Natural killer cell treated with Interleukin-12 subunit alpha and Interleukin-12 subunit beta and Interleukin-15 and Interleukin-18, amount 100 ng/mL, for 72 hours (primary cell): Measurements from ENCODE around the gene BTN1A1. TPM values are rescaled to one million over a fixed set of nuclear protein-coding genes. Genes with fewer than 3 reads are reported as not detected.
"Not testable (repeated sequence)": the region's sequence is repeated elsewhere in the genome, so short reads cannot be mapped to it uniquely, and the experiment has no call there.

Source experiments
- ATAC-seq, 2 donors: fragments of 150-1000 bp; cut with Tn5 transposase in 1 of 2; sonication (Bioruptor Pico), chemical (Tn5 transposase) in 1 of 2; 2 replicates each; pipeline ENCODE4 v1.10.0; 2021
- DNase-seq: peaks from one replicate; pipeline ENCODE4 v3.0.0; 2022; ENCODE audit warnings: low spot score
- H3K27ac Mint-ChIP-seq, 2 donors: 1 replicate in 1 of 2; 2 replicates in 1 of 2; pipeline ENCODE4 v1.8.0; 2022; ENCODE audit warnings: mixed read lengths in 2 of 2, mild to moderate bottlenecking in 1 of 2, moderate library complexity in 1 of 2
- H3K27me3 Mint-ChIP-seq, 2 donors: 1 replicate in 1 of 2; 2 replicates in 1 of 2; pipeline ENCODE4 v1.8.0; 2022; ENCODE audit warnings: mixed read lengths in 2 of 2
- H3K36me3 Mint-ChIP-seq: one replicate; pipeline ENCODE4 v1.8.0; 2022; ENCODE audit warnings: mixed read lengths
- H3K4me1 Mint-ChIP-seq, 2 donors: 1 replicate in 1 of 2; 2 replicates in 1 of 2; pipeline ENCODE4 v1.8.0; 2022; ENCODE audit warnings: low read depth in 2 of 2, mixed read lengths in 2 of 2, mild to moderate bottlenecking in 1 of 2
- H3K4me3 Mint-ChIP-seq: one replicate; pipeline ENCODE4 v1.8.0; 2022; ENCODE audit warnings: mixed read lengths
- H3K9me3 Mint-ChIP-seq: 2 replicates; pipeline ENCODE4 v1.8.0; 2022; ENCODE audit warnings: mixed read lengths
- total RNA-seq, 2 donors: library from RNA; stranded (reverse); gene quantifications; one replicate each; pipeline ENCODE4 v1.2.3, GENCODE V29; 2022

BTN1A1 gene, protein sequence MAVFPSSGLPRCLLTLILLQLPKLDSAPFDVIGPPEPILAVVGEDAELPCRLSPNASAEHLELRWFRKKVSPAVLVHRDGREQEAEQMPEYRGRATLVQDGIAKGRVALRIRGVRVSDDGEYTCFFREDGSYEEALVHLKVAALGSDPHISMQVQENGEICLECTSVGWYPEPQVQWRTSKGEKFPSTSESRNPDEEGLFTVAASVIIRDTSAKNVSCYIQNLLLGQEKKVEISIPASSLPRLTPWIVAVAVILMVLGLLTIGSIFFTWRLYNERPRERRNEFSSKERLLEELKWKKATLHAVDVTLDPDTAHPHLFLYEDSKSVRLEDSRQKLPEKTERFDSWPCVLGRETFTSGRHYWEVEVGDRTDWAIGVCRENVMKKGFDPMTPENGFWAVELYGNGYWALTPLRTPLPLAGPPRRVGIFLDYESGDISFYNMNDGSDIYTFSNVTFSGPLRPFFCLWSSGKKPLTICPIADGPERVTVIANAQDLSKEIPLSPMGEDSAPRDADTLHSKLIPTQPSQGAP
- not detected for total RNA-seq

DNA sequence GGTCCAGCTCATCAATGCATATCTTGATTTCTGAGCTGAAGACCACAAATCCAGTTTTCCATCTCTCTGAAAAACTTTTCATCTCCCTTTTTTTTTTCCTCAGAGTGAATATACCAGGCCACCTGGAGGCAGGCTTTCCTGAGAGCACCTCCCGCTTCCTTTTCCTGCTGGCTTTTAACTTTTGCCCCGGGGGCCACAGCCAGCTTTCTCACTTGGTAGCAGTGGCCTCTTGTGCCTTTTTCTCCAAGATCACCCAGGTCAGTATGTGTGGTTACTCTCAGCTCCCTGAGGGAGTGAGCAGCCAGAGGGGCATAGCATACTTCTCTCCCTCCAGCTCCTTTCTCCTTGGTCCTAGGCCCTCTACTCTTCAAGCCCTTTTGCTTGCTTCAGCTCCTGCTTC is at the start of gene BTN1A1:
BTN1A1 (plus strand) TSS at position 202 of the 400 bp plus-strand sequence. CDS start 984 bp downstream, outside the sequence.
- Mint-ChIP-seq H3K27me3 (peaks cover 26 to 42% of the 10 kb centered on the region in 2 donors), H3K4me1 (peaks cover 11 to 13% of the 10 kb centered on the region in 2 donors), H3K36me3 (no peaks in the 10 kb centered on the region), H3K4me3 (peak within 1 kb of the TSS; percentile 84), H3K9me3 (no peaks in the 10 kb centered on the region), H3K27ac (no peak within 1 kb of the TSS)
- DNase-seq (no peak), ATAC-seq (no peak)

DNA sequence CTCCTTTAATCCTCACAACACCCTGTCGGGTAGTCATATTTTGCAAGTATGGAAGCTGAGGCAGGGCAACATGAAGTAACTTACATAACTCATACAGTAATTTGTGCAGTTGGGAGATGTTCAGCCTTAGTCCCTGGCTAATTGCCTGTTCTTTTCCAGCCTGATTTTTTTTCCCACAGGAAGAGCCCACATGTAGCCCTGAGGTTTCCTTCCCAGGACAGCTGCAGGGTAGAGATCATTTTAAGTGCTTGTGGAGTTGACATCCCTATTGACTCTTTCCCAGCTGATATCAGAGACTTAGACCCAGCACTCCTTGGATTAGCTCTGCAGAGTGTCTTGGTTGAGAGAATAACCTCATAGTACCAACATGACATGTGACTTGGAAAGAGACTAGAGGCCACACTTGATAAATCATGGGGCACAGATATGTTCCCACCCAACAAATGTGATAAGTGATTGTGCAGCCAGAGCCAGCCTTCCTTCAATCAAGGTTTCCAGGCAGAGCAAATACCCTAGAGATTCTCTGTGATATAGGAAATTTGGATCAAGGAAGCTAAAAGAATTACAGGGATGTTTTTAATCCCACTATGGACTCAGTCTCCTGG is 47.4 kb upstream of the BTN1A1 start:
- Mint-ChIP-seq H3K27ac (peak overlapping the region in 1 of 2 donors; percentile 16), H3K27me3 (no peaks in the 10 kb centered on the region), H3K4me1 (peaks cover 16 to 18% of the 10 kb centered on the region in 2 donors), H3K4me3 (no peak overlapping the region), H3K36me3 (peaks cover 18% of the 10 kb centered on the region), H3K9me3 (no peaks in the 10 kb centered on the region)
- ATAC-seq (no peak), DNase-seq (no peak)

DNA sequence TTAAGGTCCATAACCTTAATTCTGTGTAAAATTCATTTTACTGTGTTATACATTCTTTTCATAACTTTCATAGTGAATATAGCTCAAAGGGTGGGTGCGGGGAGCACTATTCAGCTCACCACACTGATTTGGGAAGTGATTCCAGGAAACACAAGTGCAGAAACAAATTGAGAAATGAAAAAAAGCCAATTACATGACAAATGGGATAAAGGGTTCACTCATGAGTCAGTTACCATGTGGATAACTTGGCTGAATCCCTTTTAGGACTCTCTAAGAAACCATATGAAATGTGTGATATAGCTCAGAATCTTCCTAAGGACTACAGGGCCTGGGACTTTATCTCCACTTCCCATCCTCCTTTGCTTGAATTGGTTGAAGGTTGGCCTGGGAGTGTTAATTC is 45.5 kb upstream of the BTN1A1 start:
- H3K27me3 Mint-ChIP-seq: no peaks in the 10 kb centered on the region
- H3K4me1 Mint-ChIP-seq: peaks cover 25 to 30% of the 10 kb centered on the region in 2 donors
- peaks cover 13% of the 10 kb centered on the region for H3K36me3 Mint-ChIP-seq
- peak overlapping the region in 1 of 2 donors; percentile 63 for H3K27ac Mint-ChIP-seq
- DNase-seq (no peak), ATAC-seq (no peak)
- no peak overlapping the region for H3K4me3 Mint-ChIP-seq
- no peaks in the 10 kb centered on the region for H3K9me3 Mint-ChIP-seq

GRCh38 chr6:26455357-26455970 is 44.6 kb upstream of the BTN1A1 start:
- Mint-ChIP-seq H3K9me3 (no peaks in the 10 kb centered on the region), H3K4me3 (no peak overlapping the region), H3K36me3 (peaks cover 11% of the 10 kb centered on the region), H3K4me1 (peaks cover 30 to 34% of the 10 kb centered on the region in 2 donors), H3K27ac (peak overlapping the region; percentile 88 to 97), H3K27me3 (no peaks in the 10 kb centered on the region)
- no peak for DNase-seq
- ATAC-seq: no peak

GRCh38 chr6:26457264-26457805 is 42.8 kb upstream of the BTN1A1 start:
- H3K36me3 Mint-ChIP-seq: peaks cover 11% of the 10 kb centered on the region
- ATAC-seq: peak; percentile 37 to 56
- DNase-seq: no peak
- H3K27ac Mint-ChIP-seq: peak overlapping the region; percentile 88 to 97
- H3K9me3 Mint-ChIP-seq: no peaks in the 10 kb centered on the region
- peaks cover 40 to 46% of the 10 kb centered on the region in 2 donors for H3K4me1 Mint-ChIP-seq
- no peaks in the 10 kb centered on the region for H3K27me3 Mint-ChIP-seq
- H3K4me3 Mint-ChIP-seq: peak overlapping the region; percentile 97

- DNase-seq (peak; percentile 73), ATAC-seq (peak; percentile 97 to 98)
- Mint-ChIP-seq H3K27ac (peak within 1 kb of the TSS; percentile 88 to 97), H3K27me3 (no peaks in the 10 kb centered on the region), H3K4me3 (peak within 1 kb of the TSS; percentile 97), H3K36me3 (peaks cover 11% of the 10 kb centered on the region), H3K9me3 (no peaks in the 10 kb centered on the region), H3K4me1 (peaks cover 46 to 51% of the 10 kb centered on the region in 2 donors)
Observed at GRCh38 chr6:26457806-26458688, 42.1 kb upstream of the BTN1A1 start, which contains the start of gene BTN2A1. TSS of gene BTN2A1 (plus strand) at chr6:26457955. CDS start at chr6:26458637, 682 bp downstream.

DNA sequence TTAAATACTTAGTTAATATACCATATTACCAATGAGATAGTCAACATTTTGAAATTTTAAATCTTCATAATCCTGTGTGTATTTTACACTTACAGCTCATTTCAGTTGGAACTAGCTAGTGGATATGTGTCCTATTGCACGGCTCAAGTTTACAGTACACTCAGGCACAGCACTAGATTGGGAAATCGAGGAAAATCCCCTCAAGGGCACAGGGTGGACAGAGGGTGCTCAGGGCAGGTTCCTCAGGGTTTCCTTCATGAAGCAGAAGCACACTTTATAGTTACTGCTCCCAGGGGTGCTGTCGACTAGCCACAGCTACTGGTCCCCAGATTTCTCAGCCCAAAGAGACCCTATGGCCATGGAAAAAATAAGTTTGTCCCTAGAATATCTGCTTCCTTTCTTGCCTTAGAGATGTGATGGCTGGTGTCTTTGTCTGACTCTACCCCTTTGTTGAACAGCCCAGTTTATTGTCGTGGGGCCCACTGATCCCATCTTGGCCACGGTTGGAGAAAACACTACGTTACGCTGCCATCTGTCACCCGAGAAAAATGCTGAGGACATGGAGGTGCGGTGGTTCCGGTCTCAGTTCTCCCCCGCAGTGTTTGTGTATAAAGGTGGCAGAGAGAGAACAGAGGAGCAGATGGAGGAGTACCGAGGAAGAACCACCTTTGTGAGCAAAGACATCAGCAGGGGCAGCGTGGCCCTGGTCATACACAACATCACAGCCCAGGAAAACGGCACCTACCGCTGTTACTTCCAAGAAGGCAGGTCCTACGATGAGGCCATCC is 40.9 kb upstream of the BTN1A1 start:
- Mint-ChIP-seq H3K27me3 (no peaks in the 10 kb centered on the region), H3K4me3 (peak overlapping the region; percentile 97), H3K4me1 (peaks cover 54 to 58% of the 10 kb centered on the region in 2 donors), H3K9me3 (no peaks in the 10 kb centered on the region), H3K36me3 (peaks cover 17% of the 10 kb centered on the region), H3K27ac (peak overlapping the region; percentile 88 to 97)
- ATAC-seq (peak in 1 of 2 donors; percentile 64), DNase-seq (no peak)

GRCh38 chr6:26461353-26461752 is 38.8 kb upstream of the BTN1A1 start:
- DNase-seq, ATAC-seq, H3K27me3 Mint-ChIP-seq, H3K27ac Mint-ChIP-seq, H3K9me3 Mint-ChIP-seq: not testable (repeated sequence)
- Mint-ChIP-seq H3K4me1 (peaks cover 54 to 66% of the 10 kb centered on the region in 2 donors), H3K4me3 (peak overlapping the region; percentile 97), H3K36me3 (peaks cover 35% of the 10 kb centered on the region)

DNA sequence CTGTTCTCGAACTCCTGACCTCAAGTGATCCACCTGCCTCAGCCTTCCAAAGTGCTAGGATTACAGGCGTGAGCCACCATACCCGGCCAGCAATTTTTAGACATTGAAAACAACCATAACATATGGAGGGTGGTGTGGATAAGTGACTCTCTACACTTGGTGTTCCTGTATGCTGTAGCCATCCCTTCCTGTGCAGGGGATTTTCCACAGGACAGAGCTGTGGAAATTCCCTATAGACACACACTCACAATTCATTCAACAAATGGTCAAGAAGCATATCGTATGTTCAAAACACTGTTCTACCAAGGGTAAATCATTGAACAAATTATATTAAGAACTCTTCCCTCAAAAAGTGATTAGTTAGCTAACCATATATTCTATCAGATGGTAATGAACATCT is 36.1 kb upstream of the BTN1A1 start:
- Mint-ChIP-seq H3K9me3 (no peaks in the 10 kb centered on the region), H3K27ac (peak overlapping the region; percentile 12 to 92), H3K36me3 (peaks cover 47% of the 10 kb centered on the region), H3K27me3 (no peaks in the 10 kb centered on the region), H3K4me1 (peaks cover 35 to 58% of the 10 kb centered on the region in 2 donors), H3K4me3 (no peak overlapping the region)
- ATAC-seq (peak in 1 of 2 donors; percentile 60), DNase-seq (no peak)

DNA sequence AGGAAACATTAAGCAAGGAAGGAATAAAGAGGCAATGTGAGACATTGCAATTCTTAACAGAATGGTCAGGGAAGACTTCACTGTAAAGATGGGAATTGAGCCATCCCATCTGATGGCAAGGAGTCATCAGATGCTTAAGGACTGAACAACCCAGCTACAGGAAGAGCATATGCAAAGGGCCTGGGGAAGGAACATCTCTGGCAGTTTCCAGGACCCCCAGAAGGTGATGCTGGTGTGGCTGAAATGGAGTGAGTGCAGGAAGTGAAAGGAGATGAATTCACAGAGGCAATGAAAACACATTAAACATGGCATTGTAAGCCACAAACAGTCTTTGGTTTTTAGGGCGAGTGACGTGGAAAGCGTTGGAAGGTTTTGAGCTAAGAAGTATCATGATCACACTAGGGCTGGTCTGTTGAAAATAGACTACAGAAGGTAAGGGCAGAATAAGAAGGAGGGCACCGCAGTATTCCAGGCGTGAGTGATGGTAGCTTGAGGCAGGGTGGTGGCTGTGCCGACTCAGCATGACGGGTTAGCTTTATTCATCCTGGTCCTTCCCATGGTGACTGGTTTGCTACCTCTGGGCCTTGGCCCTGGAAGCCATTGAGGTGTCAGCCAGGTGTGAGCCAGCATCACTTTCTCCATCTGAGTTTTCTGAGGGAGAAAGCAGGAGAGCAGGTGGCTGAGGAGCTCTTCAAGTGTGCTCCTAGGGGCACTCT is 35.5 kb upstream of the BTN1A1 start:
- no peak overlapping the region for H3K4me3 Mint-ChIP-seq
- peak overlapping the region; percentile 12 to 92 for H3K27ac Mint-ChIP-seq
- peaks cover 43% of the 10 kb centered on the region for H3K36me3 Mint-ChIP-seq
- H3K4me1 Mint-ChIP-seq: peaks cover 30 to 53% of the 10 kb centered on the region in 2 donors
- ATAC-seq (no peak), DNase-seq (no peak)
- H3K27me3 Mint-ChIP-seq: no peaks in the 10 kb centered on the region
- no peaks in the 10 kb centered on the region for H3K9me3 Mint-ChIP-seq

DNA sequence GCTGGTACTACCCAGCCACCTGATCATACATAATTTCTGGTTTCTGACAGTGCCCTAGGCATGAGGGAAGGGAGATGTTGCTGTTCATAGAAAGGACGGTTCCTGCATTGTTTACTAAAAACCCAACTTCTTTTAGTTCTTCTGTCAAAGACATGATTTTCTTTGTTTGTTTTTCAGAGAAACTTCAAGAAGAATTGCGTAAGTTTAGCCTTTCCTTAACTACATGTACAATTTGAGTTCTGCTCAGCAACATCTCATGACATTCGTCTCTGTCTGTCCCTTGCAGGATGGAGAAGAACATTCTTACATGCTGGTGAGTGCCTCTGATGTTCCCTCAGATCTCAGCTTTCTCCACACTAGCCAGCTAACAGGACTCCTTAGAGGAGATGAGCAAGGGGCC is 34.3 kb upstream of the BTN1A1 start:
- peaks cover 23 to 44% of the 10 kb centered on the region in 2 donors for H3K4me1 Mint-ChIP-seq
- H3K9me3 Mint-ChIP-seq: no peaks in the 10 kb centered on the region
- no peak overlapping the region for H3K4me3 Mint-ChIP-seq
- no peak for ATAC-seq
- no peaks in the 10 kb centered on the region for H3K27me3 Mint-ChIP-seq
- DNase-seq: no peak
- H3K27ac Mint-ChIP-seq: peak overlapping the region in 1 of 2 donors; percentile 66
- H3K36me3 Mint-ChIP-seq: peaks cover 42% of the 10 kb centered on the region
